ENCODE data around the gene OLA1. TPM values are rescaled to one million over a fixed set of nuclear protein-coding genes. Genes with fewer than 3 reads are reported as not detected.

OLA1 gene
- total and polyA plus RNA-seq, 9 of the 15 experiments (the other 6 are each of a cell fraction or from before 2014, with no cell fraction given), result 208 to 353 (median 225) TPM

DNA sequence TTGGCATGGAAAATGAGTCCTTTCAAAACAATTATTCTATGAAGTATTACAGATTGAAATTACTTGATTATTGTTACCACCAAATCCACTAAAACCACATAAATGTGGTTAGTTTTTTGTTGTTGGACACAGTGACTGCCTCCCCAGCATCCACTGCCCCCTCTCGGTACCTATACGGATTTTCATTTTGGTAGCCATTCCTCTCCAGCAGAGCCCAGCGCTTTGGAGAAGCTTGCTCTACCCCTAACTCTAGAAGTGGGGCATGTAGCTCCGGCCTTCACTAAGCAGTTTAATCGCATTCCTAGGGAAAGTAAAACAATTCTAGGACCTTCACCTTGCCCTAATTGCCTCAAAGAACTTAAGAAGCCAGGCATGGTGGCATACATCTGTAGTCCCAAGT is 24.2 kb downstream of the OLA1 start:
- Histone ChIP-seq H4K20me1 (replicated peaks; ENCODE audit: control insufficient read depth, insufficient read depth, low read length) (peaks cover 8% of the 10 kb centered on the region; the same call in 1 of the 2 replicates), H3K4me3 (no peak overlapping the region), H3K79me2 (ENCODE audit: control insufficient read depth, insufficient read depth, low read length) (peaks cover 60% of the 10 kb centered on the region), H3K27ac (ENCODE audit: extremely low read depth, low read depth, low read length) (peak overlapping the region; percentile 7; the same call in 1 of the 3 replicates), H3K4me1 (replicated peaks in 1 of 2; ENCODE audit: control insufficient read depth in 2 of 2, insufficient read depth in 2 of 2, low read length in 2 of 2) (peaks cover 5 to 11% of the 10 kb centered on the region in 2 experiments; a peak in 3 of 5 replicates), H3K27me3 (ENCODE audit: control insufficient read depth in 2 of 2, insufficient read depth in 2 of 2, low read length in 2 of 2) (no peaks in the 10 kb centered on the region), H2AFZ (ENCODE audit: low read depth, low read length) (no peak overlapping the region), H3K9ac (ENCODE audit: insufficient read depth in 1 of 2, low read depth in 2 of 2, low read length in 2 of 2) (no peak overlapping the region), H3K9me1 (ENCODE audit: control insufficient read depth, insufficient read depth, low read length) (no peaks in the 10 kb centered on the region), H3K36me3 (ENCODE audit: control insufficient read depth, insufficient read depth, low read length) (peaks cover 79% of the 10 kb centered on the region), H3K9me3 (replicated peaks; ENCODE audit: control insufficient read depth, insufficient read depth, low read depth, low read length) (no peaks in the 10 kb centered on the region), H3K4me2 (ENCODE audit: insufficient read depth, low read length) (no peak overlapping the region; the same call in 1 of the 2 replicates)
- CTCF ChIA-PET (ENCODE audit: low intra/inter-chr PET ratio), result no interaction called here
- in situ Hi-C loops (cut with MboI) (no loop called here), intact Hi-C loops (cut with micrococcal nuclease) (no loop called here)
- TF ChIP-seq CTCF (IDR thresholded peaks at IDR 0.05 in 2 of 3, conservative IDR thresholded peaks at IDR 0.05 in 1 of 3; ENCODE audit: insufficient read depth in 2 of 3, low read depth in 1 of 3, low read length in 3 of 3) (peak; percentile 12 to 28 (median 20); a peak in 3 of 6 replicates), RAD21 (CRISPR knock-in tag; conservative IDR thresholded peaks at IDR 0.05 in 1 of 2, IDR thresholded peaks at IDR 0.05 in 1 of 2) (peak in 1 of 2 experiments; percentile 41; a peak in 2 of 4 replicates), ZNF408 (CRISPR knock-in tag; IDR thresholded peaks at IDR 0.05; ENCODE audit: low read depth) (no peak), PYGO2 (tag; IDR thresholded peaks at IDR 0.05) (no peak), ZNF436 (CRISPR knock-in tag; IDR thresholded peaks at IDR 0.05) (no peak), CREBBP (IDR thresholded peaks at IDR 0.05; ENCODE audit: low read depth, low read length) (no peak)
- BruUV-seq (replicated peaks), result no TSS peak
- 63% methylated on average over 5 of the region's 5 CpGs for WGBS (ENCODE audit: insufficient coverage, low coverage, missing lambda C conversion rate)
- peak; percentile 74 for ATAC-seq
- FAIRE-seq, result no peak
- POLR2A ChIA-PET, result interaction anchor here (0.6 to 1.9 kb wide), 5 partner anchors 8 to 371 kb away, joined by 3 to 4 read pairs (median 3); no protein-coding TSS in a partner anchor
- DNase-seq (ENCODE audit: extremely low read depth in 1 of 4, low spot score in 3 of 4), result peak in 1 of 4 experiments; percentile 29

Measured in K562 (cell line).